GM12872 (cell line): Measurements from ENCODE around the gene FCER1G.

Experiments
- TF ChIP-seq, protein P1 (sequence below): IDR thresholded peaks from 3 replicates; pipeline ENCODE4 v1.5.1; 2011; ENCODE audit warnings: low read depth, mild to moderate bottlenecking, low read length, moderate library complexity; ENCODE audit not compliant: insufficient read depth

The FCER1G gene

DNA sequence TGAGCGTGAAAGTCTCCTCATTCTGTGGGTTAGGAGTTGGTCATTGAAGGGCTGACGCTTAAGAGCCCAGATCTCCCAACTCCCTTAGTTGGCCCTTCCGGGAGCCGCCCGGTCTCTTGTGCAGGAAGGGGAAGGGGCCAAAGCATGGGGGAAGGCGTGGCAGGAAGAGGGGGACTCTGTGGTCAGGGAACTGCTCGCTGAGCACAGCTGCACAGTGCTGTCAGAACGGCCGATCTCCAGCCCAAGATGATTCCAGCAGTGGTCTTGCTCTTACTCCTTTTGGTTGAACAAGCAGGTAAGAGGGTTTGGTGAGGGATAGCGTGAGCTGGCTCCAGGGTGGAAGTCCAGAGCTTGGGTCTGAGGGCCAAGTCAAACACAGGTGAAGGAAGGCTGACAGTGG is at the start of gene FCER1G:
Gene FCER1G (plus strand): TSS at position 220 of the 400 bp plus-strand sequence. CDS start 27 bp downstream, at position 247.
- TF ChIP-seq, protein P1, sequence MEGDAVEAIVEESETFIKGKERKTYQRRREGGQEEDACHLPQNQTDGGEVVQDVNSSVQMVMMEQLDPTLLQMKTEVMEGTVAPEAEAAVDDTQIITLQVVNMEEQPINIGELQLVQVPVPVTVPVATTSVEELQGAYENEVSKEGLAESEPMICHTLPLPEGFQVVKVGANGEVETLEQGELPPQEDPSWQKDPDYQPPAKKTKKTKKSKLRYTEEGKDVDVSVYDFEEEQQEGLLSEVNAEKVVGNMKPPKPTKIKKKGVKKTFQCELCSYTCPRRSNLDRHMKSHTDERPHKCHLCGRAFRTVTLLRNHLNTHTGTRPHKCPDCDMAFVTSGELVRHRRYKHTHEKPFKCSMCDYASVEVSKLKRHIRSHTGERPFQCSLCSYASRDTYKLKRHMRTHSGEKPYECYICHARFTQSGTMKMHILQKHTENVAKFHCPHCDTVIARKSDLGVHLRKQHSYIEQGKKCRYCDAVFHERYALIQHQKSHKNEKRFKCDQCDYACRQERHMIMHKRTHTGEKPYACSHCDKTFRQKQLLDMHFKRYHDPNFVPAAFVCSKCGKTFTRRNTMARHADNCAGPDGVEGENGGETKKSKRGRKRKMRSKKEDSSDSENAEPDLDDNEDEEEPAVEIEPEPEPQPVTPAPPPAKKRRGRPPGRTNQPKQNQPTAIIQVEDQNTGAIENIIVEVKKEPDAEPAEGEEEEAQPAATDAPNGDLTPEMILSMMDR = no peak

DNA sequence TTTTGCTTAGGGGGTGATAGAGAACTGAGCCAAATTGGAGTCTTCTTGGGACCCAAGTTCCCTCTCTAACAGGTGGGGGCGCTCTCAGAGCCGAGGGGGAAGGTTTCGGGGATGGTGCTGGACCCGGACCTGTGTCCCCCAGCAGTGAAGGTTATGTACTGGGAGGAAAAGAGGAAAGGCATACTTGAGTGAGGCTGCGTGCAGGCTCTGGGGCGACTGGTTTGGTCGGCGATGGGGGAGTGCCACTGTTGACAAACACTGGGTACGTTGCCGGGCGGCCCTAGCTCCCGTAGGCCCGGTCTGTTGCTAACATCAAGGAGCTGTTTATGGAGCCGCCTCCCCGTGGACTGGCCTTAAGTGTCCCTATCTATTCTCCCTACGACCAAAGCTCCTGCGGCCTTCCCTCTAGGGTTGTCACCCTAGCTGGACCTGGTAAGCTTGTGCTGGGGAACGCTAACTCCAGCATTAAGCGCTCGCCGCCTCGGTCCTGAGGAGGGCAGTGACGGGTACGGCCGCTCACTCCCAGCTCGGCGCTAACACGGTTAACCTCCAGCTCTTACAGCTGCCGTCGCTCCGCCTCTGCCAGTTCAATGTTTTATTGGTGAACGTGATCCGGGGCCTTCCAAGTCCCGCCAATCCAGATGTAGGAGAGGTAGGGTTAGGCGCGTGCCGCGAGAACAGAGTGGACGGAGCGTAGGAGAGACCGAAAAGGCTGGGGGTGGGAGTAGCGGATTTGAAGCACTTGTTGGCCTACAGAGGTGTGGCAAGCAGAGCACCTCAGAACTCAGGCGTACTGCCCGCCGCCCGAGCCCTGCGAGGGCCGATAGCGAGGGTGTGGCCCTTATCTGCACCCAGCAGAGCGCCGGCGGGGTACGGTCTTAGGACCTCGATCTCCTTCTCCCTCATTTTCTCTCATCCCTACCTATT is 49.1 kb upstream of the FCER1G start, which contains the start of gene PPOX:
Gene PPOX (plus strand): TSS at position 685 of the 927 bp plus-strand sequence. CDS start 422 bp downstream, outside the sequence.
- TF ChIP-seq, protein P1 = peak; percentile 67

DNA sequence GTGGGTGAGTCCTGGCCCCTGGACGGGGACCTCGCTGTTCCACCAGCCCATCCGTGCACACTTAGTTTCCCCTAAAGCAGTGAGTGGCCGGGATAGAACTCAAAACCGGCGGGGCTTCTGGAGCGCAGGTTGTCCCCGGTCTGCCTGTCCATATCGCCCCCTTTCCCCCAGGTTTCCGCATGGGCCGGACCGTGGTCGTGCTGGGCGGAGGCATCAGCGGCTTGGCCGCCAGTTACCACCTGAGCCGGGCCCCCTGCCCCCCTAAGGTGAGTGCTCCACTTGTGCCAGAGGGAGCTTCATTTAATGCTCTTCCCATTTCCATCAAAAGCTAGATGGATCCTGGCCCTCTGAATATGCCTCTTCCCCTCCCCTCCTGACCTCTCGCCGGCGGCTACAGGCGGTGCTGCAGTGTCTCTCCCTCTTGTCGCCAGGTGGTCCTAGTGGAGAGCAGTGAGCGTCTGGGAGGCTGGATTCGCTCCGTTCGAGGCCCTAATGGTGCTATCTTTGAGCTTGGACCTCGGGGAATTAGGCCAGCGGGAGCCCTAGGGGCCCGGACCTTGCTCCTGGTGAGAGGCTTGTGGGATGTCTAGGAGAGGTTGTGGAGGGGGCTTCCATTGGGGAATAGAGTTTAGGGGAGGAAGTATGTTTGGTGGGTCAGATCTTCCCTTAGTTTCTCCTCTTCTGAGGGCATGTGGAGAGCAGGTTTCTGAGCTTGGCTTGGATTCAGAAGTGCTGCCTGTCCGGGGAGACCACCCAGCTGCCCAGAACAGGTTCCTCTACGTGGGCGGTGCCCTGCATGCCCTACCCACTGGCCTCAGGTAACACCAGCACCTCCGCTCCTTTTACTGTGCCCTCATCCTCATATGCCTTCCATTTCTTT is 48.2 kb upstream of the FCER1G start:
- TF ChIP-seq, protein P1 = no peak

DNA sequence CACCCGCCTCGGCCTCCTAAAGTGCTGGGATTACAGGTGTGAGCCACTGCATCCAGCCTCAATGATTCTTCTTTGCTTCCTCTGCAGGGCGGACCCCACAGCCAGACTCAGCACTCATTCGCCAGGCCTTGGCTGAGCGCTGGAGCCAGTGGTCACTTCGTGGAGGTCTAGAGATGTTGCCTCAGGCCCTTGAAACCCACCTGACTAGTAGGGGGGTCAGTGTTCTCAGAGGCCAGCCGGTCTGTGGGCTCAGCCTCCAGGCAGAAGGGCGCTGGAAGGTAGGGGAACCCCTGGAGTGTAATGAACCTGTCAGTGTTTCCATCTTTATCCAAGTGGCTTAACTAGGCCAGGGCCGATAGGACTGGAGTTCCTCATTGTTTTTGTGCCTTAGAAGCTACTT is 46.2 kb upstream of the FCER1G start:
- TF ChIP-seq, protein P1 = no peak

DNA sequence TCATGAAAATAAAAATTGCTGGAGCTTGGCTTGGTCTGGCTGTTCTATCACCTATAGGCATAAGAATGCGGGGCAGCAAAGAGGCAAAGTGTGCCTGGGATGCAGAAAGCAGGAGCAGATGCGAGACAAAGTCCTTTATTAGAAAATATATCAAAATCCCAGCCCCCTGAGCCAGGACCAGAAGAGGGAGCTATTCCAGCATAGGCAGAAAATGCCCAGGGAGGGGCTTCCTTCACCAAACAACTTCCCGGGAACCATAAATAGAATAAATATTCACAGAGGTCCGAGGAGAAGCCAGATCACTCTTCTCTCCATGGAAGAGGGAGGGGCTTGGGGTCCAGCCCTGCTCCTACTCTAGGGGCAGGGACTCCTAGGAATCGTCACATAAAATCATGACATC is 43.9 kb upstream of the FCER1G start:
- TF ChIP-seq, protein P1 = 0 out of 3 replicates have a peak, but pooled peaks have one; percentile 6

DNA sequence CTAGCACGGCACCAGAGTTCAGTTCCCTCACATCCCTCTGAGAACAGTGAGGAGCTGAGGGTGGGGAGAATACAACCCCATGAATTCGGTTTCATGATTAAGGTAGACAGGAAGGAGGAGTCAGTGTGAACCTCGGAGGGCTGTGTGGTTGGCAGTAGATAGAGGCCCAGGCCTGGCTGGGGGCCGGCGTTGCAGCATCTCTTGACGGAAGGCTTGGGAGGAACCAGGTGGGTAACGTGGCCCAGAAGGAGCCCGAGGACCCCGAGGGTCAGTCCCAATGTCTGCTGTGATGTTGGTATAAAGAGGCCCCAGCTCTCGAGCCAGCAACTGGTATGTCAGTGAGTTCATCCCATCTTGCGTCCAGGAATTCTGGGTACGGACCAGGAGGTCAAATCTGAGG is 43.4 kb upstream of the FCER1G start:
- TF ChIP-seq, protein P1 = no peak

DNA sequence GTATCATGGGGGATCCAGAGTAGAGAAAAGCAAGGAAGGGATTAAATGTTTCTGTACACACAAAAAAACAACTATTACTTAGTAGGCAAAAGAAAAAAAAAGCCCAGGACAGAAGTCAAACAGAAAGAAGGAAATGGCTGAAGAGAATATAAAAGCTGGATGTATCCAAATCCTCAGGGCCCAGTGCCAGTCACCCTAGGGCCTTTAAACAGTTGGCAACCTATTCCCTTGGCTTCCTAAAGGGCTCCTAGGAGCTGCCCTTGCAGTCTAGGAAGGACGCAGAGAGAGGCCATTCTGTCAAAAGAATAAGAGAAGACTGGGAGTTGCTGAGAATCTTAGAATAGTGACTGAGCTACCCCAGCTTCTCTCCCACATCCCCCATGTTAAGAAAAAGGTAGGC is 42.7 kb upstream of the FCER1G start:
- TF ChIP-seq, protein P1 = no peak
